Activated CD8-positive, alpha-beta memory T cell treated with anti-CD3 and anti-CD28 coated beads for 4 hours (primary cell): ENCODE data around the gene SIX3.

ENCODE experiments used
- DNase-seq, 2 donors: peaks; one replicate each; pipeline ENCODE4 v3.0.0-alpha.2; 2020; ENCODE audit warnings: low read depth in 2 of 2

SIX3 gene

DNA sequence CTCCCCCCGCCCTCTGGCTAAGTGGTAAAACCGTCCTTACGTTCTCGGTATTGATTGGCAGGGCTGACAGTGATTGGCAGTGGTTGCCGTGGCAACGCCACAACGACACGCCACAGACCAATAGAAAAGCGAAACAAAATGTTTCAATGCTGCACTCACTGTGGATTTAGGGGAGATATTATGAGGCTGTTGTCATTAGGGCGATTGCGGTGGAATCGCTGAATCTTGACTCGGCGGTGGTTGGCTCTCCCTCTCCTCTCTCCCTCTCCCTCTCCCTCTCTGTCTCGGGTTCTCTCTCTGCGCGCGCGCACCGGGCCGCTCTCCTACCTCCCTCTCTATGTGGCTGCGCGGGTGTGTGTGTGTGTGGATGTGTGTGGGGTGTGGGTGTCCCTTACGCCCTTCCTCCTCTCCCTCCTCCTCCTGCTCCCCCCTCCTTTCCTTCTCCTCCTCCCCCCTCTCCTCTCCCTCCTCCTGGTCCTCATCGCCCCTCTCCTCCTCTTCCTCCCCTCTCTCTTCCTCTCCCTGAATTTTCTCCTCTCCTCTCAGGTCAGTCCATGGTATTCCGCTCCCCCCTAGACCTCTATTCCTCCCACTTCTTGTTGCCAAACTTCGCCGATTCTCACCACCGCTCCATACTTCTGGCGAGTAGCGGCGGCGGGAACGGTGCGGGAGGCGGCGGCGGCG lies at the start of gene SIX3:
TSS of gene SIX3 (plus strand) at position 152 of the 684 bp plus-strand sequence. CDS start at position 555, 403 bp downstream.
- no peak for DNase-seq

GRCh38 chr2:44894058-44894457 lies 47.4 kb upstream of the SIX3 start:
- DNase-seq = no peak

DNA sequence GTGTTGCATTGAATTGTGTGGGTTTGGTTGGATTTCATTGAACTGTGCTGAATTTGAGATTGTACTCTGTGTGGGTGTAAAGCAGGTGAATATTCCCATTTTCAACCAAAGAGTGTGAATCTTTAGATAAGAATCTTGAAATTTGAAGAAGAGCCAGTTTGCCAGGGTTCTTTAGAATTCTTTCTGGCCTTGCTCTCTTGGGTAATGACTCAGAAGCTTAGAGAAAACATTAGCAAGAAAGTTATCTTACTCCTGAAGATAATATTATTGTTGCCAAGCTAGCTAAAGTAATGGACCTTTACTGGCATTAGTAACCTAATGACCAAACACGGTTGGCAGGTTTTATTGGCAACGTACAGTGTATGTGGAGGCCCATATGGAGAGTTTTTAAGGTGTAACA lies 46.4 kb upstream of the SIX3 start:
- no peak for DNase-seq

- no peak for DNase-seq
These were observed 44.1 kb upstream of the SIX3 start for GRCh38 chr2:44897406-44897805.

DNA sequence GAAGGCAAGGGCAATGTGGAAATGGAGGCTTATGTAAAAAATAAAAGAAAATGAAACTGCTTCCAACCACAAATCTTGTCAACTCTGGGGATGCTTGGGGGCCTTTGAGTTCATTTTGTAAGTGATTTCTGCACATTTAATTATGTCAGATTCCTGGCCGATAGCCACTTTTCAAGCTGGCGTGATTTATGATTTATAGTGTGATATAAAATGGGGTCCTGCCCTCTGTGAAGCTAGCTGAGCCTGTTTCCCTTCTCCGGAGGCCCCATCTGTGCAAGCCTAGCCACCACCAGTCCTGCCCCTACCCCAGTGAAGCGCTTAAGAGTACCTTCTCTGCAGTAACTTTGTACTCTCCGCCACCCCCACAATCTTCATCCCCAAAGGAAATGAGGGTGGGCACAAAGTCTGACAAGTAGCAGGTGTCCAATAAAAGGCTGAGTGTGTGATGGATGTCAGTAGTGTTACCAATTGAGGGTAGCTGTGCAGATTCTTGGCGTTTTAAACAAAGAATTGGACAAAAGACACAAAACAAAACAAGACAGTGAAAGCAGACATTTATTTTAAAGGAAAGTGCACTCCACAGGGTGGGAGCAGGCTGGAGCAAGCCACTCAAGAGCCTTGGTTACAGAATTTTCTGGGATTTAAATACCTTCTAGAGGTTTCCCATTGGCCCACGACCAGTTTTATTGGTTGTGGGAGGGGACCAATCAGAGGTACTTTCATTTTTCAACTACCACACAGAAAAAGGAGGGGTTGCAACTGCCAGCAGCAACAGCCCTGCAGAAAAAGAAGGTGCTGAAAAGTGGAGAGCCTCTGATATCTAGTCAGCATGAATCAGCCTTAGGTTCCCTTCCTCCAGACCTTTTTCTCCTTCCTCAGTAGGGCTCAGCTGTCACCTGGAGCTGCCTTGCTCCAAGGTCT lies 39.0 kb upstream of the SIX3 start:
- DNase-seq = no peak

DNA sequence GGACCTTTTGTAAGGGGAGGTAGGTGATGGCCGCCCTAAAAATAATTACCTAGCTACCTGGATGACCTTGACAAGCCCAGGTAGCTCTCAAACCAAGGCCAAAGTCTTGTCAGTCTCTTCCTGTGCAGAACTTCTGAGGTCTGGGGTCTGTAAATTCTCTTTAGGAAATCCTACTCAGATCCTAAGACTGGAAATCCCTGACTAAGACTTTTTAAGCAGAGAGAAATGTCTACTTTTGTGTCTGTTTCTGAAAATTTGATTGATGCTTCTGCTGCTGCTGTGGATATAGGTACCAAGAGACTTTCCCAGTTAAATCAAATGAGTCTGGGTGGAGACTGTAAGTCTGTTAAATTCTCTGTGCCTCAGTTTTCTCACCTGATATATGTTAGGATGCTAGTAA lies 36.9 kb upstream of the SIX3 start:
- DNase-seq = no peak

GRCh38 chr2:44906972-44907371 lies 34.5 kb upstream of the SIX3 start:
- no peak for DNase-seq

DNA sequence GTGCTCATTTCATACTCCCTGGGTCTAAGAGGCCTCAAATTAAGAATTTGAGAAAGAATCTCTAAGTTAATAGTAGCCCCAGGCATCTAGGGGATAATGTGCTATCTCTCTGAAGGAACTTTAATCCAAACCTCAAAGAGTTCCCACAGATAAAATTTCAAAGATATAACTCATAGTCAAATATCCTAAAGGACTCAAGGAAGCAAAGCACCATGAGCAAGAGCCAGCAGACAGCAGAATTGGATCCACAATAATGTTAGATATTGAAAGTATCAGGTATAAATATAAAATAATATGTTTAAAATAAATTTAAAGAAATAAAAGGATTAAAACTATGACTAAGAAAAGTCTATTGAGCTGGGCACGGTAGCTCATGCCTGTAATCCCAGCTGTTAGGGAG lies 31.7 kb upstream of the SIX3 start:
- DNase-seq = no peak

DNA sequence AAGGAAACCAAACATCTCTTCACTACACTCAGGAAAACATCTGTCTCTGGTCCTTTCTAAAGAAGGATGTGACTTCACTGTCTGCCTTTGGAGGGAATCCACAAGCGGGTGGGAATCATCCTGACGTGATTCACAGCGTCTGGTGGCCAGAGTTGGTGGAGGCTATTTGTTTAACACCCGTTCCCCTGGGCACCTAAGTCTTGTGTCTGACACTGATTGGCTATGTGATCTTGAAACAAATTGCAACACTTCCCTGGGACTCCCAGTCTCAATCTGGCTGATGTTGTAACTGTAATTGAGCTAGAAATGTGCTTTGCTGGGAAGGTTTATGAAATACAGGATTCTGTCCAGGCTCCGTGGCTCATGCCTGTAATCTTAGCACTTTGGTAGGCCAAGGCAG lies 28.8 kb upstream of the SIX3 start:
- DNase-seq = no peak

- no peak for DNase-seq
These were observed 25.2 kb upstream of the SIX3 start for GRCh38 chr2:44916291-44916690.

GRCh38 chr2:44918095-44918775 lies 23.3 kb upstream of the SIX3 start:
- DNase-seq = no peak

- no peak for DNase-seq
These were observed 20.8 kb upstream of the SIX3 start for GRCh38 chr2:44920751-44921150.

DNA sequence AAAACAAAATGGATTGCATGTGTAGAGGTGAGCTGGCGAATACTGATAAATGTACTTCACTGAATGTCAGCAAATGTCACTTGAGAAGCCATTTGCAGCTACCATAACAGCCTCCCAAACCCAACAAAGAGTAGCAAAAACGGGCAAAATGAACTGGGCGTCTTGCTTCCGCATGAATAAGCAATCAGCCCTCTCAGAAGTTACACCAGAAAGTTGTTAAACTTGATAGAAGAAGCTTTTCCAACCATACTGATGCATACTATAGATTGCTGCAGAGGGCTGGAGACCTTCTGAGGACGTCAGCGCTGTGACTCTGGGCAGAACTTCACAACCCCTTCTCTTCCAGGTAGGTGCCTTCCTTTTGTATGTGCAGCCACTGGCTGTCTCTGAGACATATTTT lies 18.7 kb upstream of the SIX3 start:
- DNase-seq = no peak

GRCh38 chr2:44925561-44926136 lies 15.9 kb upstream of the SIX3 start:
- no peak for DNase-seq

DNA sequence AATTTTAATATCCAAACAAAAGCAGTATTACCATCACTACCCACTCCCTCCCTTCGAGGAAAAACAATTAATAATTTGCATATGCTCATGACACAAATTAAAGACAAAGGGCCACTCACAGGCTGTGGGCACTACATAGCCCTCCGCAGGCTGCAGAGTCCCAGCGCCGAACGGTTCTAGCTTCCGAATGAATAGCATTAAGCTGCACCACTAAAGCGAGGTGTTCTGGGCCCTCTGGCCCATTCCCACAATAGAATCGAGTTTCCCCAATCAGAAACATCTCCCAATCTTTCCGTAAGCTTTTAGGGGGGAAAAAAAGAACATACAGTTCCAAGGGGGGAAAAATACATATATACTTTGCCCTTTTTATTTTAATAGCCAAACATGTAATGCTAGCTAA lies 14.5 kb upstream of the SIX3 start:
- no peak for DNase-seq

DNA sequence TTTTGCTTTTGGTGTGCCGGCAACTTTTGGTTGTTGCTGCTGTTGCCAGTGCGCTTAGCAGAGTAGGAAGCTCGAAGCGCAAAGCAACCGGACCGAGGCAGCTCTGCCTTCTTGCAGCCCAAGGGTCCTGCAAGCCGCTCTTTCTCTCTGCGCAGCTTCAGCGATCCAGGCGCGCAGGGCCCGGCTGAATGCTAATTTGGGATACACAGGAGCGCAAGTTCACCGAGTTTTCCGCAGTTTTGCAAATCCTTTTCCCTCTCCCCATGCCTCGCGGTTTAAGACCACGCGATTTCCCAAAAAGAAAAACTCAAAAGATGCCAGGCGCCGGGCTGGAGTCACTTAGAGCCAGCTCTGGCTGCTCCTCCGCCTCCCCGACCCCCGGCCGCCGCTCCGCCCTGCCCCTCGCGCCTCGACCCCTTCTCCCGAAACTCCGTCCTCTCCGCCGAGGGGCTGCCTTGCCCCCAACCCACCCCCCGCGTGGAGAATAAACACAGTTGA lies 13.5 kb upstream of the SIX3 start:
- DNase-seq = no peak

- DNase-seq = no peak
These were observed 12.9 kb upstream of the SIX3 start for GRCh38 chr2:44928483-44929158.

DNA sequence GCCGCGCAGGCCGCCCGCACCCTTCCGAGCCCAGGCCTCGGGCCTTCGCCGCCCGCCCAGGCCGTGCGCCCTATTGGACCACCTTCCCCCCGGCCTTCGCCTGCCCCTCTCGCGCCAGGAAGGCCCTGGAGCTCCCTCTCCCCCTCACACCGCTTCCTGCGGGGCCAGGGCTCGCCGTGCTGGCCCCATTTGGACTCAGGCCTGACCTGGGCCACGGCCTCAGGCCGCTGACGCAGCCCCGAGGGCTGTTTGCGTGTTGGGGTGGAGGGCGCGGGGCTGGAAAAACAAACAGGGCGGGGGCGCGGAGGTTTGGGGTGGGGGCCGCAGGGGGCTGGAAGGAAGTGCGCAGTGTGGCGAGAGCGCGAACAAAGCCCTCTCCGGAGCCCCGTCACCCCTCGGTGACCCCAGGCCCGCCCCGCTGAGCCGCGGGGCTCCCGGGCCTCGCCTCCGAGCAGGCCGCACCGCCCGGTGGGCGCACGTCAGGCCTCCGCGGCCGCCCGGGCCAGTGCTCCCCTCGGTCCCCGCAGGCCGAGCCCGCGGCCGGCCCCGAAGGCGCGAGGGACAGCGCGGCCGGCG lies 12.3 kb upstream of the SIX3 start:
- no peak for DNase-seq

GRCh38 chr2:44929735-44930273 lies 11.7 kb upstream of the SIX3 start:
- no peak for DNase-seq

DNA sequence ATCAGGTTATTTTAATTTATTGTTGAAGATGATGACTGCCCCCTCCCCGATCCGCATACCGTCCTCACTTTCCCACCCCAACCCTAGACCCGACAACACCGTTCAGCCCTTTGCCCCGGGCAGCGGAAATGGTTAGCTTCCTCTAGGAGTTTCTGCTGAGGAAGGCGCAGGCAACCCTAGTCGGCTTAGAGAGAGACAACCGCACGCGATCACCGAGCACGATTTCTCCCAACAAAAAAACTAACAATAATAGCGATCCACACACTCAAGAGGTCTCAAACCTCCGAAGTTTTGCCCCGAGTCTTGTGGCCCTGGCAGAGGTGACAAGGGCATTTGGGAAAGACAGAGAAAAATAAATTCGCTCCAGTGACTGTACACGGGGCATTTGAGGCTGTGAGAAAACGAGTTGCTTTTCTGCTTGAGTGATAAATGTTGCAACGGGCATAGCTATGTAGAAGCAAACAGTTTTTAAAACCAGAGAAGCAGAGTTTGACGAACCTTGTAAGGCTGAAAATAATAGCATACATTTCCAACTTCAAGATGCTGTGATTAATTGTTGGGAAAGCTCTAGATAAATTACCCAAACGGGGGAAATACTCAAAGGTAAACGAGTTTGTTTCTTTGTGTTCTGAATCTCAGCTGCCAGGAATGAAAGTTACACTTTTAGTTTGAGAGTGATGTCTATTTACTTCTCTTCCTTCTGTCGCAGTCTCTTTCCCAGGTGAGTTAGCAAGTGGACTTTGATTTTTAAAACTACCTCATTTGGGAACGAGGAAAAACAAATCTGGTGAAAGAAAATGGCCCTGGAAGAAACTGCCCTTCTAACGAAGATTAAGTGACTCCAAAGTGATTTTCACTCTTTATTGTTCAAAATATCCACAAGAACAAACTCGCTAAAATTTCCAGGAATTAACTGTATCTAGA lies 11.0 kb upstream of the SIX3 start:
- DNase-seq = no peak
